ENCODE results near the gene BHLHE40.
"Not testable (repeated sequence)": the region's sequence is repeated elsewhere in the genome, so short reads cannot be mapped to it uniquely, and the experiment has no call there.

The BHLHE40 gene

DNA sequence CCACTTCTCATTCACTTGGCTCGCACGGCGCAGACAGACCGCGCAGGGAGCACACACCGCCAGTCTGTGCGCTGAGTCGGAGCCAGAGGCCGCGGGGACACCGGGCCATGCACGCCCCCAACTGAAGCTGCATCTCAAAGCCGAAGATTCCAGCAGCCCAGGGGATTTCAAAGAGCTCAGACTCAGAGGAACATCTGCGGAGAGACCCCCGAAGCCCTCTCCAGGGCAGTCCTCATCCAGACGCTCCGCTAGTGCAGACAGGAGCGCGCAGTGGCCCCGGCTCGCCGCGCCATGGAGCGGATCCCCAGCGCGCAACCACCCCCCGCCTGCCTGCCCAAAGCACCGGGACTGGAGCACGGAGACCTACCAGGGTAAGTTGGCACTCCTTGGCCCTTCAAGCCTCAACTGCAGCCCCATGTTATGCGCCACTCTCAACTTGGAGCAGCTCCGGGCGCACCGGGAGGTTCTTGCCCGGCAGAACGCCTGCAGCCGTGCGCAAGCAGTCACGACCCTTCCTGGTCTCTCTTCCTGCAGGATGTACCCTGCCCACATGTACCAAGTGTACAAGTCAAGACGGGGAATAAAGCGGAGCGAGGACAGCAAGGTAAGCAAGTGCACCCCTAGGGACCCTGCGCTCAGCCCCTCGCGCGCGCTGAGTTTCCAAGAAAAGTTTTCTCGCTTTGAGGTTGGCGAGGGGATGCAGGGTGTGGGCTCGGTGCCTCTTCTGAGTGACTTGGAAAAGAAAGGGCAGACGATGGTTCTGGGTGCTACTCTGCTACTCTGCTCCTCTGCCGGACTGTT, at the start of gene BHLHE40:
Gene BHLHE40, plus strand, starts transcription at position 10 of the 801 bp plus-strand sequence. Its CDS starts 282 bp downstream, at position 292.
- no peak for DNase-seq

DNA sequence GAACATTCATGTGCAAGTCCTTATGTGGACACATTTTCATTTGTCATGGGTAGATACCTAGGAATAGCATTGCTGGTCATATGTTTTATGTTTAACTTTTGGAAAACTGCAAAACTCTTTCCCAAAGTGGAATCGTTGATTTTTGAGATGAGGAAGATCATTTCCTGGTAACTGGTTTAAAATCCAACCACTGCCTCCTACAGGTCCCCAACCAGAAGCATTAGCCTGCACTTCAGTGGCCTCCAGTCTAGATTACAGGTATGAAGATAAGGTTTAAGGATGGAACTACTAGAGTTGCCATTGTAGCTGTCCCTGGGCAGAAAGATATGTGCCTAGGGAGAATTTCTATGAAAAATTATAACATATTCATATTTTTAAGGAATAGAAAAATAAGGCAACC, 48.7 kb upstream of the BHLHE40 start:
- no peak for DNase-seq

GRCh38 chr3:4934050-4934449, 45.2 kb upstream of the BHLHE40 start:
- no peak for DNase-seq

GRCh38 chr3:4935347-4935746, 43.9 kb upstream of the BHLHE40 start:
- DNase-seq, result peak; percentile 61

- no peak for DNase-seq
These were observed 42.1 kb upstream of the BHLHE40 start for GRCh38 chr3:4936982-4937614.

DNA sequence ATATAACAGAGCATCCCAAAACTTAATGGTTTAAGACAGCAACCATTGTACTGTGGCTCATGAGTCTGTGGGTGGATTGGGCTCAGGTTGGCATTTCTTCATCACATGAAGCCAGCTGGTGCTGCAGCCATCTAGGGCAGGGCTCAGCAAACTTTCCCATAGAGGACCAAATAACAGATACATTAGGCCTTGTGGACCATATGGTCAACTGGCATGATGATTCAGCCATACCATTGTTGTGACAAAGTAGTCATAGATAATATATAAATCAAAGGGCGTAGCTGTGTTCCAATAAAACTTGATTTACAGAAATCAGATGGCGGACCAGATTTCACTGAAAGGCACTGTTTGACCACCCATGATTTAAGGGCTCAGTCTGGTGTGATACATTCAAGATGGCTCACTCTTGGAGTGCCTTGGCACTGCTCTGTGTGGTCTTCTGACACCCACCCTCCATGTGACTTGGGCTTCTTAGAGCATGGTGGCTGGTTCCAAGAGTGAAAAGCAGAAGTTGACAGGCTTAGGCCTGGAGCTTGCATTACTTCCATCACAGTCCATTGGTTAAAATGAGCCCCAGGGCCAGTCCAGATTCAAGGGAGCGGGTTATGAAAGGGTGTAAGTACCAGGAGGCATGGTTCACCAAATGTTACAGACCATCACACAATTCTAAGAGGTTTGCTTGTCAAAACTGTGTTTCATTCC, 40.8 kb upstream of the BHLHE40 start:
- DNase-seq, result no peak

DNA sequence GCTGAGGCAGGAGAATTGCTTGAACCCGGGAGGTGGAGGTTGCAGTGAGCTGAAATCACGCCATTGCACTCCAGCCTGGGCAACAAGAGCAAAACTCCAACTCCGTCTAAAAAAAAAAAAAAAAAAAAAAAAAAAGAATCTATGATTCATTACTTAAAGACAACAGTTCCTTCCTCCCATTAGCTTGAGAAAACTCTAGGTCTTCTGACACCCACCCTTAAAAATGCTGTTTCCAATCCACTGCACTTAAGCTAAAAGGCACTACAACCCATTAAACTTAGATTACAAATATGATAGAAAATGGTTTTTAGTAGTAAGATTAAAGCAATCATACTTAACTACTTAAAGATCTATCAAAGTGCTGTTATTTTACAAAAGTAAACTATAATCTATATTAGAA, 40.0 kb upstream of the BHLHE40 start:
- no peak for DNase-seq

DNA sequence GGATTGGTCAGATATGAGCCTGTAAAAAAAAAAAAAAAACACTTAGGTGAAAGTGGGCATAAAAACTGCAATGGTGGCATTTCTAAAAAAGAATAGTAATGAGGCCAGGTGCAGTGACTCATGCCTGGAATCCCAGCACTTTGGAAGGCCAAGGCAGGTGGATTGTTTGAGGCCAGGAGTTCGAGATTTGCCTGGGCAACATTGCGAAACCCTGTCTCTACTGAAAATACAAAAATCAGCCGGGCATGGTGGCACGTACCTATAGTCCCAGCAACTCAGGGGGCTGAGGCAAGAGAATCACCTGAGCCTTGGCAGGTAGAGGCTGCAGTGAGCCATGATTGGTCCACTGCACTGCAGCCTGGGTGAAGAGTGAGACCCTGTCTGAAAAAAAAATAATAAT, 38.3 kb upstream of the BHLHE40 start:
- DNase-seq, result no peak

DNA sequence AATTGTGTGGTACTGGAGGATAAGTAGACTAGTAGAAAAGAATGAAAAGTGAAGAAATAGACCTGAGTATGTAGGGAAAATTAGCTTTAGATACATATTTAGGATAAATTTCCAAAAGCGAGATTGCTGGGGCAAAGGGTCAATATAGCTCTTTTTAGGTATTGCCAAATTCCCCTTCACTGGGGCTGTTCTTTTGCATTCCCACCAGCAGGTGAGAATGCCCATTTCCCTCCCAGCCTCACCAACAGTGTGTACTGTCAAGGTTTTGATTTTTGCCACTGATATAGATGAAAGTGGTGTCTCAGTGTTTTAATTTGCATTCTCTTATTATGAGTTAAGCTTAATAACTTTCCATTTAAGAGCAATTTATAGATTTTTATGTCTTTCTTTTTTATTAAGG, 35.7 kb upstream of the BHLHE40 start:
- DNase-seq, result no peak

DNA sequence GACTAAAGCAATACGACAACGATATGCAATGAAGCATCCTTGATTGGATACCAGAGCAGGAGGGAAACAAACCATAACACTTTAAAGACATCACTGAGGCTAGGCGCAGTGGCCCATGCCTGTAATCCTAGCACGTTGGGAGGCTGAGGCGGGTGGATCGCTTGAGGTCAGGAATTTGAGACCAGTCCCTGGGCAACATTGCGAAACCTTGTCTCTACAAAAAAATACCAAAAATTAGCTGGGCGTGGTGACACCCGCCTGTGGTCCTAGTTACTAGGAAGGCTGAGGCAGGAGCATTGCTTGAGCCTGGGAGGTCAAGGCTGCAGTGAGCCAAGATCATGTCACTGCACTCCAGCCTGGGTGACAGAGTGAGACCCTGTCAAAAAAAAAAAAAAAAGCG, 33.9 kb upstream of the BHLHE40 start:
- no peak for DNase-seq

DNA sequence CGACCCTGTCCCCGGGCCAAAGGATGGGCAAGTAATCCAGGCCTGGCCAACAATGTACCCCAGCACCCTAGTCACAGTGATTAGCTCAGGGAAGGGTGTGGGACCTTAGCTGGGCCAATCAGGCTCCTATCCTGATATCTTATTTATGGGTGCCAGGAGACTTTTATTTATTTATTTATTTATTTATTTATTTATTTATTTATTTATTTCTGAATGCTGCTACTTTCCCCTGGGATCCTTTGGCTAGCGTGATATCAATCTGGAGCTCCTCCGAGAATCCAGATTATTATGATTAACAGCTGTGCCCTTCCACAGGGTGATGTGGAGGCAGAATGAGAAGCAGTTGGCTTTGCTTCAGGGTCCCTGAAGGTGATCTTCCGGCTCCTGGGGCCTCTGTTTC, 32.2 kb upstream of the BHLHE40 start:
- no peak for DNase-seq

DNA sequence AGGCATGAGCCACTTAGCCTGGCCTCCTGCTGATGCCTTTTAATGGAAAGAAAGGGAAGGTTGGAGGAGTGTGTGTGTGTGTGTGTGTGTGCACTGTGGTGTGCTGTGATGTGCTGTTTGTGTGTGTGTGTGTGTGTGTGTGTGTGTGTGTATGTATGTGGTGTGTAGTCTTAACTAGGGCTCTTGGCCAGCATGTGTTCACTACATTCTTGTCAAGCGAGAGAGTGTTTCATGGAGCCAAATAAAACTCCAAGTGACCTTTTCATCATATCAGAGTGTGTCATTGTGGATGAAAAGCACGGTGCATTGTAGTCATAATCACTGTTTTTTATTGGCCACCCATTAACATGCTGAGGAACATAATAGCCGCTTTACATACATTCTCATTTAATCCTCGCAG, 30.8 kb upstream of the BHLHE40 start:
- DNase-seq, result no peak

DNA sequence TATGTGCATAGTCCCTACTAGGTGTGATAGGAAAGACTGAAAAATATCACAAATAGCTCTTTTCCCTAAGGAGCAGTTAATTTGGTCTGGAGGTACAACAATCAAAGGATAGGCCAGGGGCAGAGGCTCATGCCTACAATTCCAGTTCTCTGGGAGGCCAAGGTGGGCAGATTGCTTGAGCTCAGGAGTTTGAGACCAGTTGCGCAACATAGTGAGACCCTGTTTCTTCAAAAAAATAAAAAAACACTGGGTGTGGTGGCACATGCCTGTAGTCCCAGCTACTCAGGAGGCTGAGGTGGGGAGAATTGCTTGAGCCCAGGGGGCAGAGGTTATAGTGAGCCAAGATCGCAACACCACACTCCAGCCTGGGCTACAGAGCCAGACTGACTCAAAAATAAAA, 30.2 kb upstream of the BHLHE40 start:
- DNase-seq, result no peak

GRCh38 chr3:4949659-4950058, 29.6 kb upstream of the BHLHE40 start:
- no peak for DNase-seq

GRCh38 chr3:4950351-4950784, 28.9 kb upstream of the BHLHE40 start:
- no peak for DNase-seq

DNA sequence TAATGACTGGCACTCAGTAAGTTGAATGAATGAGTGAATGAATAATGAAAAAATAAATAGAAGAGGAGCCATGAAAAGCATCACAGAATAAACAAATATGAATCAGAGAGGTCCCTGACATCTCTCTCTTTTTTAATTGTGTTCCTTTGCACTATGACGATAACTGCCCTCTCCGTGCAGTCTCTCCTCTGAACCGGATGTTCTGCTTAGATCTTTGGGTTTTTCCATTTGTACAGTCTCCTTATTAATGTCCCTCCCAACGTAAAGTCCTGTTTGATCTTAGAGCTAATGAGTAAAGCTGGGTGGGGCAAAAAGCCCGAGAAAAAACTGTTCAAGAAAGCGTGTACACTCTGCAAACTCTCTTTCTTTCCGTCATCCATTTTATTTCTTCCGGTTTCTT, 28.3 kb upstream of the BHLHE40 start:
- DNase-seq, result no peak

DNA sequence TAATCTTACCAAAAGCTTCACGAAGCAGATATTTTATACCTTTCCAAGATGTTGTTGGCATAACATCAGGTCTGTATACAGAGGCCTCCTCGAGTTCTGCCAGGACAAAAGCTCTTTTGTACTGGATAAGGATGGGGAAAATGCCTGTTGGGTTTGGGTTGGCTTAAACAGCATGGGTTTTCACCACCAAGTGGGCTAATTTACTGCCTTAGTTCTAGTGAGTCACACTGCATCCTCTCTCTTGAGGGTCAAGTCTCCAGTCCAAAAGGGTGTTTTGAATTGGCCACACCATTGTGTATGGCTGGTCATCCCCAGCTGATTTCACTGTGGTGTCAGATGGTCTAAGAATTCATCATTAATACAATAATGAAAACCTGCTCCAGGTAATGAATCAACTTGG, 26.1 kb upstream of the BHLHE40 start:
- no peak for DNase-seq

GRCh38 chr3:4954256-4955000, 24.8 kb upstream of the BHLHE40 start:
- DNase-seq, result no peak

DNA sequence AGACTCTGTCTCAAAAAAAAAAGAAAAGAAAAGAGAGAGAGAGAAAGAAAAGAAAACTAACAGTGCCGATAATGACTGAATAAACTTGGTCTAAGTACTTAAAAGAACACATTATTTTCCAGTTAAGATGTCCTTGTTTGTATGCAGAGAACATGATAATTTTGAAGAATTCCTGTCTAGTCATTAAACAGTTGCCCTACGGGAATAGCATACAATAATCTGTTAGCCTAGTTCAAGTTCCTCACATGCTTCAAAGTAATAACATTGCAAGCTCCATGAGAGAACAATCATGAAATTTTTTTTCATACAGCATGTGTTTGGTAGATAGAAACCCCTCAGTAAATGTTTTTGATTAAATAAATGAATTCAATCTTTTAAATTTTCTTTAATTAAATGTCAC, 23.1 kb upstream of the BHLHE40 start:
- no peak for DNase-seq

GRCh38 chr3:4956738-4957137, 22.5 kb upstream of the BHLHE40 start:
- no peak for DNase-seq

DNA sequence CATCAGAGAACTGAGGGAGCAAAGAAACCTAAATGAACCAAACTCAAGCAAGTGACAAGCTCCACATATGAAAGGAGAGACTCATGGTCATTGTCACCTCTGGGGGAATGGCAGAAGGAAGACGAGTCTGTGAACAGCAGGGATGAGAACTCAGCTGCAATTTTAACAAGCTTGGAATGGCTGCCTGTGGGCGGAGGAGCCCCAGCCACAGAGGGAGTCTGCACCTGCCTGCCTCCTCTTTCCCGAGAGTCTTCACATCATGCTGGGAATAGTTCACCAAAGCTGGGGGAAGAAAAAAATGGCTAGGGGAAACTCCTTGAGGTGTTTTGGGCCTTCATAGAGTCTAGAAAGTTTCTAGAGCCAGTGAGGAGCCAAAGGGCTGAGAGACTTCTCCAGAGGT, 21.3 kb upstream of the BHLHE40 start:
- no peak for DNase-seq

DNA sequence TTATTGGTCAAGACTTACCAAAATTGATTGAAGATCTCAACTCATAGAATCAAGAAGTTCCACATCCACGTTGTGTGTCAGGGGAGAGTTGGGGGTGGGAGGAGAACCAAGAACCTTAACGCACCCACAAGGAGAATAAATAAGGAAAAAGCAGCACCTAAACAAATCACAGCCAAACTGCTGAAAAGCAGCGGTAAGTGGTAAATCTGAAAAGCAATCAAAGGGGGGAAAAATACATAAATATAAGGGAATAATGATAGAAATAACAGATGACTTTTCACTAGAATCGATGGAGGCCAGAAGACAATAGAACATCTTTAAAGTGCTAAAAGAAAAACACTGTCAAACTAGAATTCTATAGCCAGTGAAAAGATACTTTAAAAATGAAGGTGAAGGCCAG, 20.1 kb upstream of the BHLHE40 start:
- no peak for DNase-seq

DNA sequence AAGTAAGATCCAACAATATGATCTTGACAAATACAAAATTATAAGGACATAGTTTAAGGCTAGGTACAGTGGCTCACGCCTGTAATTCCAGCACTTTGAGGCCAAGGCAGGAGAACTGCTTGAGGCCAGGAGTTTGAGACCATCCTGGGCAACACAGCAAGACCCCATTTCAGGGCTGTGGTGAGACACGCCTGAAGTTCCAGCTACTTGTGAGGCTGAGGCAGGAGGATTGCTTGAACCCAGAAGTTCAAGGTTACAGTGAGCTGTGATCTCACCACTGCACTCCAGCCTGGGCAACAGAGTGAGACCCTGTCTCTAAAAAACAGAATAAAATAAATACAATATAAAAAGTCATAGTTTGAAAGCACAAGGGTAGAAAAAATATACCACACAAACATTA, 17.4 kb upstream of the BHLHE40 start:
- DNase-seq, result not testable (repeated sequence)
